ENCODE results near the gene USP2. TPM values are rescaled to one million over a fixed set of nuclear protein-coding genes. Genes with fewer than 3 reads are reported as not detected.
A peak's percentile ranks its signal among the peaks of the same experiment; 100 is the strongest.

USP2 gene
- total RNA-seq, 1 experiment from 2014 or later = 14.4 TPM

GRCh38 chr11:119366690-119367620 is 14.5 kb downstream of the USP2 start:
- no peaks in the 10 kb centered on the region for H3K36me3 Mint-ChIP-seq (ENCODE audit: insufficient read depth, unreplicated experiment)
- DNase-seq = no peak
- no peaks in the 10 kb centered on the region for H3K9me3 ChIP-seq
- no TSS peak for BruUV-seq (replicated peaks)
- CTCF ChIA-PET = interaction anchor here (1.5 to 11.8 kb wide), 3 partner anchors 27 to 161 kb away, joined by 4 to 220 read pairs (median 8); partner anchors contain the start of genes C1QTNF5 and CBL
- H3K27ac Mint-ChIP-seq (ENCODE audit: unreplicated experiment) = peak overlapping the region; percentile 93
- H3K4me3 ChIP-seq (ENCODE audit: low read depth, low read length) = no peak overlapping the region
- no peaks in the 10 kb centered on the region for H3K36me3 ChIP-seq (ENCODE audit: control insufficient read depth, insufficient read depth, low read length)
- H3K4me3 Mint-ChIP-seq (ENCODE audit: unreplicated experiment) = no peak overlapping the region
- no peaks in the 10 kb centered on the region for H3K27me3 Mint-ChIP-seq (ENCODE audit: insufficient read depth, unreplicated experiment)
- POLR2A ChIA-PET = interaction anchor here (1.4 to 1.6 kb wide), 2 partner anchors 33 to 282 kb away, joined by 3 to 7 read pairs; partner anchors contain the start of genes HMBS and RNF26
- H3K4me1 ChIP-seq = peaks cover 77% of the 10 kb centered on the region
- H3K9me3 Mint-ChIP-seq (ENCODE audit: unreplicated experiment) = no peaks in the 10 kb centered on the region
- intact Hi-C loops (cut with micrococcal nuclease; ENCODE audit: unreplicated experiment) = no loop called here
- H3K27me3 ChIP-seq (replicated peaks; ENCODE audit: control insufficient read depth, insufficient read depth, low read length) = no peaks in the 10 kb centered on the region
- peaks cover 72% of the 10 kb centered on the region for H3K4me1 Mint-ChIP-seq (ENCODE audit: low read depth, unreplicated experiment)
- TF ChIP-seq, protein P1, sequence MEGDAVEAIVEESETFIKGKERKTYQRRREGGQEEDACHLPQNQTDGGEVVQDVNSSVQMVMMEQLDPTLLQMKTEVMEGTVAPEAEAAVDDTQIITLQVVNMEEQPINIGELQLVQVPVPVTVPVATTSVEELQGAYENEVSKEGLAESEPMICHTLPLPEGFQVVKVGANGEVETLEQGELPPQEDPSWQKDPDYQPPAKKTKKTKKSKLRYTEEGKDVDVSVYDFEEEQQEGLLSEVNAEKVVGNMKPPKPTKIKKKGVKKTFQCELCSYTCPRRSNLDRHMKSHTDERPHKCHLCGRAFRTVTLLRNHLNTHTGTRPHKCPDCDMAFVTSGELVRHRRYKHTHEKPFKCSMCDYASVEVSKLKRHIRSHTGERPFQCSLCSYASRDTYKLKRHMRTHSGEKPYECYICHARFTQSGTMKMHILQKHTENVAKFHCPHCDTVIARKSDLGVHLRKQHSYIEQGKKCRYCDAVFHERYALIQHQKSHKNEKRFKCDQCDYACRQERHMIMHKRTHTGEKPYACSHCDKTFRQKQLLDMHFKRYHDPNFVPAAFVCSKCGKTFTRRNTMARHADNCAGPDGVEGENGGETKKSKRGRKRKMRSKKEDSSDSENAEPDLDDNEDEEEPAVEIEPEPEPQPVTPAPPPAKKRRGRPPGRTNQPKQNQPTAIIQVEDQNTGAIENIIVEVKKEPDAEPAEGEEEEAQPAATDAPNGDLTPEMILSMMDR (IDR thresholded peaks at IDR 0.05; ENCODE audit: insufficient read depth in 1 of 2, low read depth in 1 of 2, low read length in 1 of 2, severe bottlenecking in 1 of 2, unreplicated experiment in 1 of 2) = no peak

DNA sequence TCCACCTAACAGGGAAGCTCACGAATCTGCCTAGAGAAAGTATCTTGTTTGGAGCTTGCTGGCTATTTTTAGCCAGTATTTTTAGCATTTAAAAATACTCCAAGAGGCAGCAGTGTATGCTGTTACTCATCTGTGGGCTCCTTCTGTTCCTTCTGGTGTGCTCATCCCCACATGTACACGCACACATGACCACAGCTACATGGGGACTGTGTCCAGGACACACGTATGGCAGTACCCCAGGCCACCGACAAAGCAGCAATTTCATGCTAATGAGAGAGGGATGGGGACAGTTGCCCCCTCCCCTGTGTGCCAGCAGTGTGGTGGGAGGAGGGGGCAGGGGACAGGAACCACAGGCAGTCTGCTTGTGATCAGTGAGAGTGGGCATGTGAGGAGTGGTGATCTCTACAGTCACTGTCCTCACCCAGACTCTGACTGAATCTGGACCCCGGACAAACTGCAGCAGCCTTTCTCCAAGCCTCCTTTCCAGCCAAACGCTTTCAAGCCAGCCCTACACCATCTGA is 16.4 kb downstream of the USP2 start:
- Mint-ChIP-seq H3K4me1 (ENCODE audit: low read depth, unreplicated experiment) (peaks cover 78% of the 10 kb centered on the region), H3K4me3 (ENCODE audit: unreplicated experiment) (peak overlapping the region; percentile 77), H3K9me3 (ENCODE audit: unreplicated experiment) (no peaks in the 10 kb centered on the region), H3K36me3 (ENCODE audit: insufficient read depth, unreplicated experiment) (peaks cover 7% of the 10 kb centered on the region), H3K27ac (ENCODE audit: unreplicated experiment) (peak overlapping the region; percentile 67), H3K27me3 (ENCODE audit: insufficient read depth, unreplicated experiment) (no peaks in the 10 kb centered on the region)
- BruUV-seq (replicated peaks) = no TSS peak
- no peaks in the 10 kb centered on the region for H3K36me3 ChIP-seq (ENCODE audit: control insufficient read depth, insufficient read depth, low read length)
- TF ChIP-seq, protein P1 (IDR thresholded peaks at IDR 0.05; ENCODE audit: insufficient read depth in 1 of 2, low read depth in 1 of 2, low read length in 1 of 2, severe bottlenecking in 1 of 2, unreplicated experiment in 1 of 2) = no peak
- H3K4me3 ChIP-seq (ENCODE audit: low read depth, low read length) = no peak overlapping the region
- no peak for DNase-seq
- POLR2A ChIA-PET = interaction anchor here (0.9 kb wide), 1 partner anchor 31 kb away, joined by 4 read pairs; the partner anchor contains the start of gene RNF26
- H3K27me3 ChIP-seq (replicated peaks; ENCODE audit: control insufficient read depth, insufficient read depth, low read length) = no peaks in the 10 kb centered on the region
- H3K9me3 ChIP-seq = no peaks in the 10 kb centered on the region
- H3K4me1 ChIP-seq = peaks cover 86% of the 10 kb centered on the region
- CTCF ChIA-PET = interaction anchor here (1.4 to 1.5 kb wide), 2 partner anchors 26 to 159 kb away, joined by 11 to 12 read pairs; partner anchors contain the start of gene CBL
- intact Hi-C loops (cut with micrococcal nuclease; ENCODE audit: unreplicated experiment) = no loop called here

- Histone ChIP-seq H3K4me1 (peaks cover 75% of the 10 kb centered on the region), H3K9me3 (no peaks in the 10 kb centered on the region), H3K27me3 (replicated peaks; ENCODE audit: control insufficient read depth, insufficient read depth, low read length) (no peaks in the 10 kb centered on the region), H3K4me3 (ENCODE audit: low read depth, low read length) (peak overlapping the region; percentile 64), H3K36me3 (ENCODE audit: control insufficient read depth, insufficient read depth, low read length) (peaks cover 2% of the 10 kb centered on the region; the same call in 1 of the 2 replicates)
- BruUV-seq (replicated peaks) = no TSS peak
- Mint-ChIP-seq H3K27me3 (ENCODE audit: insufficient read depth, unreplicated experiment) (no peaks in the 10 kb centered on the region), H3K27ac (ENCODE audit: unreplicated experiment) (peak overlapping the region; percentile 67), H3K4me1 (ENCODE audit: low read depth, unreplicated experiment) (peaks cover 68% of the 10 kb centered on the region), H3K9me3 (ENCODE audit: unreplicated experiment) (no peaks in the 10 kb centered on the region), H3K36me3 (ENCODE audit: insufficient read depth, unreplicated experiment) (peaks cover 9% of the 10 kb centered on the region), H3K4me3 (ENCODE audit: unreplicated experiment) (peak overlapping the region; percentile 77)
- peak in 1 of 2 experiments; percentile 92 for DNase-seq
- ChIA-PET CTCF (interaction anchor here (0.6 to 3.4 kb wide), 5 partner anchors 10 to 187 kb away, joined by 3 to 37 read pairs (median 11); partner anchors contain the start of gene CBL), POLR2A (interaction anchor here (0.6 kb wide), 1 partner anchor 28 kb away, joined by 11 read pairs; no protein-coding TSS in a partner anchor)
- intact Hi-C loops (cut with micrococcal nuclease; ENCODE audit: unreplicated experiment) = no loop called here
- TF ChIP-seq, protein P1 (IDR thresholded peaks at IDR 0.05; ENCODE audit: insufficient read depth in 1 of 2, low read depth in 1 of 2, low read length in 1 of 2, severe bottlenecking in 1 of 2, unreplicated experiment in 1 of 2) = no peak
These were observed 17.5 kb downstream of the USP2 start for GRCh38 chr11:119363851-119364590.
